ENCODE data around the gene ZNF880.

GRCh38 chr19:52428937-52429336, 59.2 kb downstream of the ZNF880 start, which contains the start of gene ZNF534:
- TF ChIP-seq CTCF (IDR thresholded peaks at IDR 0.05) (no peak), POLR2A (IDR thresholded peaks at IDR 0.05) (no peak)

Measured in right lobe of liver (tissue), 4 donors.